DOHH2 (cell line): ENCODE measurements around the gene RPL10.

Source experiments
- H3F3A ChIP-seq: fragments of 200-600 bp; sonication (generic), shearing (Covaris generic); 2 replicates; pipeline ENCODE4 v1.6.0; 2016; ENCODE audit warnings: antibody characterized with exemption, mild to moderate bottlenecking; ENCODE audit not compliant: control insufficient read depth, insufficient read depth
- H3K27ac ChIP-seq: fragments of 200-600 bp; sonication (generic); 2 replicates; pipeline ENCODE4 v1.5.1; 2014; ENCODE audit warnings: low read depth, mild to moderate bottlenecking, low read length, moderate library complexity
- H3K27me3 ChIP-seq: fragments of 200-600 bp; sonication (generic); 2 replicates; pipeline ENCODE4 v1.6.1; 2014; ENCODE audit warnings: mild to moderate bottlenecking, low read length, mixed read lengths; ENCODE audit not compliant: control insufficient read depth
- H3K36me3 ChIP-seq: fragments of 200-600 bp; sonication (generic); 2 replicates; pipeline ENCODE4 v1.6.1; 2014; ENCODE audit warnings: mild to moderate bottlenecking, low read length, moderate library complexity, mixed read lengths; ENCODE audit not compliant: control insufficient read depth
- H3K4me1 ChIP-seq: fragments of 200-600 bp; sonication (generic); 2 replicates; pipeline ENCODE4 v1.6.1; 2014; ENCODE audit warnings: mild to moderate bottlenecking, low read length, mixed read lengths; ENCODE audit not compliant: control insufficient read depth
- H3K4me2 ChIP-seq: fragments of 200-600 bp; sonication (generic); 2 replicates; pipeline ENCODE4 v1.6.0; 2014; ENCODE audit warnings: mild to moderate bottlenecking, low read length, moderate library complexity
- H3K4me3 ChIP-seq: fragments of 200-600 bp; sonication (generic); 2 replicates; pipeline ENCODE4 v1.5.1; 2014; ENCODE audit warnings: mild to moderate bottlenecking, low read length, mixed read lengths
- H3K79me2 ChIP-seq: fragments of 200-600 bp; sonication (generic); 2 replicates; pipeline ENCODE4 v1.6.1; 2014; ENCODE audit warnings: mild to moderate bottlenecking, low read length, mixed read lengths; ENCODE audit not compliant: control insufficient read depth
- H3K9me2 ChIP-seq: fragments of 200-600 bp; sonication (generic); replicated peaks from 2 replicates; pipeline ENCODE4 v1.6.1; 2014; ENCODE audit warnings: mild to moderate bottlenecking, low read length, mixed read lengths; ENCODE audit not compliant: control insufficient read depth
- H3K9me3 ChIP-seq: fragments of 200-600 bp; sonication (generic); 2 replicates; pipeline ENCODE4 v1.6.1; 2014; ENCODE audit warnings: antibody characterized with exemption, low read length, mixed read lengths; ENCODE audit not compliant: control insufficient read depth, insufficient read depth
- H4K20me1 ChIP-seq: fragments of 200-600 bp; sonication (generic); 2 replicates; pipeline ENCODE4 v1.6.0; 2014; ENCODE audit warnings: low read depth, mild to moderate bottlenecking, antibody characterized with exemption, low read length, moderate library complexity; ENCODE audit not compliant: control insufficient read depth, insufficient read depth
- EZH2phosphoT487 ChIP-seq: fragments of 200-600 bp; sonication (generic); IDR thresholded peaks from 2 replicates; pipeline ENCODE4 v1.6.1; 2017; ENCODE audit warnings: borderline replicate concordance, mild to moderate bottlenecking, antibody characterized with exemption, low read length, moderate library complexity, mixed read lengths
- TF ChIP-seq, protein P1 (sequence below): fragments of 200-600 bp; sonication (generic); IDR thresholded peaks from one replicate; pipeline ENCODE4 v1.5.1; 2014; ENCODE audit warnings: antibody characterized with exemption, mild to moderate bottlenecking, low read depth, low read length; ENCODE audit not compliant: poor library complexity, severe bottlenecking

RPL10 gene

GRCh38 chrX:154403858-154404257 lies 5.7 kb downstream of the RPL10 start:
- peaks cover 9% of the 10 kb centered on the region for H3K79me2 ChIP-seq
- no peak for TF ChIP-seq EZH2phosphoT487
- TF ChIP-seq, protein P1, sequence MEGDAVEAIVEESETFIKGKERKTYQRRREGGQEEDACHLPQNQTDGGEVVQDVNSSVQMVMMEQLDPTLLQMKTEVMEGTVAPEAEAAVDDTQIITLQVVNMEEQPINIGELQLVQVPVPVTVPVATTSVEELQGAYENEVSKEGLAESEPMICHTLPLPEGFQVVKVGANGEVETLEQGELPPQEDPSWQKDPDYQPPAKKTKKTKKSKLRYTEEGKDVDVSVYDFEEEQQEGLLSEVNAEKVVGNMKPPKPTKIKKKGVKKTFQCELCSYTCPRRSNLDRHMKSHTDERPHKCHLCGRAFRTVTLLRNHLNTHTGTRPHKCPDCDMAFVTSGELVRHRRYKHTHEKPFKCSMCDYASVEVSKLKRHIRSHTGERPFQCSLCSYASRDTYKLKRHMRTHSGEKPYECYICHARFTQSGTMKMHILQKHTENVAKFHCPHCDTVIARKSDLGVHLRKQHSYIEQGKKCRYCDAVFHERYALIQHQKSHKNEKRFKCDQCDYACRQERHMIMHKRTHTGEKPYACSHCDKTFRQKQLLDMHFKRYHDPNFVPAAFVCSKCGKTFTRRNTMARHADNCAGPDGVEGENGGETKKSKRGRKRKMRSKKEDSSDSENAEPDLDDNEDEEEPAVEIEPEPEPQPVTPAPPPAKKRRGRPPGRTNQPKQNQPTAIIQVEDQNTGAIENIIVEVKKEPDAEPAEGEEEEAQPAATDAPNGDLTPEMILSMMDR: no peak
- no peaks in the 10 kb centered on the region for H3K9me3 ChIP-seq
- peaks cover 28% of the 10 kb centered on the region for H3F3A ChIP-seq
- H4K20me1 ChIP-seq: no peaks in the 10 kb centered on the region
- no peaks in the 10 kb centered on the region for H3K27me3 ChIP-seq
- no peak overlapping the region for H3K4me2 ChIP-seq
- H3K4me3 ChIP-seq: no peak overlapping the region
- peaks cover 14% of the 10 kb centered on the region for H3K4me1 ChIP-seq
- peaks cover 26% of the 10 kb centered on the region for H3K36me3 ChIP-seq
- H3K27ac ChIP-seq: no peak overlapping the region
- H3K9me2 ChIP-seq: no peaks in the 10 kb centered on the region

DNA sequence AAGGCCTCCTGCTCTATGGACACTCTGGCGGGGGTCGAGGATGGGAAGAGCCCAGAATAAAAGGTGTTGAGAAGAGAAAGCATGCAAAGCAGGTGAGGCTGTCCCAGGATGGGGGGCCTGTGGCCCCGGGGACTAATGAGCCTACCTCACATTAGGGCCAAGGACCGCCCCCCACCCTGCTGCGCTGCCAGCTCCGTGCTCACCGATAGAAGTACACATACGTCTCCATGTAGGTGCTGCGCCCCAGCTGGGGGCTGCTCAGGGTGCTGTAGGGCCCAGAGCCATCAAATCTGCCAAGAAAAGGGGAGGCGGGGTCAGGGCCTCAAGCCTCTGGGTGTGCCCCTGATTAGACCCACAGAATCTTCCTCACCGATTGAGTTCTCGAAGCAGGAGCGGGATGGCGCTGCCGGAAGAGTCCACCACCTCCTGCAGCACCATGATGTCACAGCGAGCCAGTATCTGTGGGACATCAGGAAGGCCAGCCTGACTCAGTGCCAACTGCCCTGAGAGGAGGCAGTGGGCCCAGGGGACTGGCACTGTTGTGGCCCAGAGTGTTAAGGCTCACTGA lies 6.5 kb downstream of the RPL10 start:
- Histone ChIP-seq H3K9me2 (no peaks in the 10 kb centered on the region), H3K36me3 (peaks cover 17% of the 10 kb centered on the region), H3K27me3 (no peaks in the 10 kb centered on the region), H3K4me3 (no peak overlapping the region), H3F3A (peaks cover 19% of the 10 kb centered on the region), H3K9me3 (no peaks in the 10 kb centered on the region), H3K4me2 (no peak overlapping the region), H3K4me1 (peaks cover 9% of the 10 kb centered on the region), H3K79me2 (peaks cover under 1% of the 10 kb centered on the region; the same call in 1 of the 2 replicates), H3K27ac (no peak overlapping the region), H4K20me1 (no peaks in the 10 kb centered on the region)
- TF ChIP-seq, protein P1: no peak
- TF ChIP-seq EZH2phosphoT487: no peak

DNA sequence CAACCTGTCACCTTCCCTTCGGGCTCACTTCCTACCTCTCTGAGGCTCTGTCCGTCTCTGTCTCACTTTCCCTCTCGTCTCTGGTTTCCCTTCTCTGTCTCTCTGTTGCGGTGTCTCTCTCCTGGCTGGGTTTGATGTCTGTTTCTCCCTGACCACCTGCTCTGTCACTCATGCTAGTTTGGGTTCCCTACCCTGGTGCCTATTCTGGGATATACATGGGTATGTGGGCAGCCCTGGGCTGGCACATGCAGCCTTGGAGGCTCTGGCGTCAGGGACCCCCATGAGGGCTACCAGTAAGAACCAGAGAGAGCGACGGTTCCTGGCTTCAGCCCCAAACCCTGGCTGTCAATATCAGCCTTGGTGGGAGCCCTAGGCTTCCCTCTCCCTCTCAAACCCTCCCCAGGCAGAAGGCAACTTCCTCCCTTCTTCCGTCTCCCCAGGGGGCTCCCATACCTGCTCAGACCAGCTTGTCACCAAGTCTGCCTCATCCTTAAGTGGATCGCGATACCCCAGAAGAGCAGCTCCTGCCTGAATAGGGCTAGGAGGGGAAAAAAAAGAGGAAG lies 10.6 kb downstream of the RPL10 start:
- no peaks in the 10 kb centered on the region for H3K9me3 ChIP-seq
- no peaks in the 10 kb centered on the region for H3K36me3 ChIP-seq
- no peak overlapping the region for H3K27ac ChIP-seq
- H3F3A ChIP-seq: no peaks in the 10 kb centered on the region
- TF ChIP-seq, protein P1: no peak
- H3K4me2 ChIP-seq: 0 out of 2 replicates have a peak overlapping the region, but pooled peaks have one; percentile 34
- no peak overlapping the region for H3K4me3 ChIP-seq
- H4K20me1 ChIP-seq: no peaks in the 10 kb centered on the region
- H3K9me2 ChIP-seq: no peaks in the 10 kb centered on the region
- peaks cover 14% of the 10 kb centered on the region for H3K4me1 ChIP-seq
- H3K27me3 ChIP-seq: no peaks in the 10 kb centered on the region
- H3K79me2 ChIP-seq: peaks cover 10% of the 10 kb centered on the region; the same call in 1 of the 2 replicates
